D721Med (cell line): Measurements from ENCODE around the gene CASZ1.

ENCODE experiments used
- DNase-seq: peaks from one replicate; pipeline ENCODE4 v3.0.0; 2011; ENCODE audit warnings: low spot score; ENCODE audit not compliant: insufficient read length
- FAIRE-seq: peaks from 2 replicates; lab custom pipeline; 2011; peaks lifted over from hg19 to GRCh38; lab: Jason Lieb, UNC
- CTCF ChIP-seq: IDR thresholded peaks from 2 replicates; pipeline ENCODE4 v1.5.1; 2012; ENCODE audit warnings: mild to moderate bottlenecking, control low read depth; ENCODE audit not compliant: insufficient read depth; ENCODE audit errors: missing control alignments

The CASZ1 gene

GRCh38 chr1:10778640-10779039 lies 17.8 kb downstream of the CASZ1 start:
- TF ChIP-seq CTCF = no peak
- FAIRE-seq (no peak), DNase-seq (no peak)

- no peak for FAIRE-seq
- TF ChIP-seq CTCF = no peak
- DNase-seq = no peak
These were observed 18.5 kb downstream of the CASZ1 start for GRCh38 chr1:10777749-10778574.

GRCh38 chr1:10776190-10776905 lies 20.1 kb downstream of the CASZ1 start:
- no peak for TF ChIP-seq CTCF
- FAIRE-seq = no peak
- DNase-seq = no peak

GRCh38 chr1:10775763-10776162 lies 20.7 kb downstream of the CASZ1 start:
- TF ChIP-seq CTCF = no peak
- DNase-seq (no peak), FAIRE-seq (no peak)

- DNase-seq = no peak
- no peak for TF ChIP-seq CTCF
- no peak for FAIRE-seq
These were observed 21.7 kb downstream of the CASZ1 start for GRCh38 chr1:10774615-10775310.

- no peak for FAIRE-seq
- no peak for TF ChIP-seq CTCF
- DNase-seq = no peak
These were observed 22.4 kb downstream of the CASZ1 start for GRCh38 chr1:10773851-10774614.
